ENCODE results near the gene UTP4. TPM values are rescaled to one million over a fixed set of nuclear protein-coding genes. Genes with fewer than 3 reads are reported as not detected.

UTP4 gene
- total RNA-seq = 21.5 TPM

GRCh38 chr16:69132424-69133252 is at the start of gene UTP4, which contains the start of gene CHTF8:
Gene UTP4 (plus strand): TSS chr16:69132649. CDS start chr16:69133460, 811 bp downstream.
Gene CHTF8 (minus strand): TSS chr16:69132588. CDS start chr16:69121458, 11,130 bp downstream.
- DNase-seq (ENCODE audit: low read depth in 2 of 3, low spot score in 2 of 3) = peak; percentile 74 to 90 (median 90)

- no peak for DNase-seq (ENCODE audit: low read depth in 2 of 3, low spot score in 2 of 3)
These were observed 49.0 kb upstream of the UTP4 start for GRCh38 chr16:69083306-69083941.

- no peak for DNase-seq (ENCODE audit: low read depth in 2 of 3, low spot score in 2 of 3)
These were observed 48.2 kb upstream of the UTP4 start for GRCh38 chr16:69084289-69084688.

GRCh38 chr16:69085032-69085695 is 47.3 kb upstream of the UTP4 start:
- DNase-seq (ENCODE audit: low read depth in 2 of 3, low spot score in 2 of 3) = no peak

- DNase-seq (ENCODE audit: low read depth in 2 of 3, low spot score in 2 of 3) = peak in 1 of 3 donors; percentile 22
These were observed 45.3 kb upstream of the UTP4 start for GRCh38 chr16:69087161-69087581.

- no peak for DNase-seq (ENCODE audit: low read depth in 2 of 3, low spot score in 2 of 3)
These were observed 43.8 kb upstream of the UTP4 start for GRCh38 chr16:69088684-69089083.

- DNase-seq (ENCODE audit: low read depth in 2 of 3, low spot score in 2 of 3) = peak in 2 of 3 donors; percentile 35 to 51
These were observed 43.1 kb upstream of the UTP4 start for GRCh38 chr16:69089091-69089910.

GRCh38 chr16:69093974-69094373 is 38.5 kb upstream of the UTP4 start:
- no peak for DNase-seq (ENCODE audit: low read depth in 2 of 3, low spot score in 2 of 3)

GRCh38 chr16:69094501-69094900 is 37.9 kb upstream of the UTP4 start:
- no peak for DNase-seq (ENCODE audit: low read depth in 2 of 3, low spot score in 2 of 3)

GRCh38 chr16:69095193-69095592 is 37.3 kb upstream of the UTP4 start:
- DNase-seq (ENCODE audit: low read depth in 2 of 3, low spot score in 2 of 3) = no peak

GRCh38 chr16:69100071-69100691 is 32.3 kb upstream of the UTP4 start:
- no peak for DNase-seq (ENCODE audit: low read depth in 2 of 3, low spot score in 2 of 3)

- DNase-seq (ENCODE audit: low read depth in 2 of 3, low spot score in 2 of 3) = peak in 1 of 3 donors; percentile 54
These were observed 26.7 kb upstream of the UTP4 start, which contains the start of gene HAS3 for GRCh38 chr16:69105501-69106361. Gene HAS3 (plus strand): TSS chr16:69105653. CDS start chr16:69109396, 3,743 bp downstream.

GRCh38 chr16:69106491-69107315 is 25.7 kb upstream of the UTP4 start:
- peak in 1 of 3 donors; percentile 13 for DNase-seq (ENCODE audit: low read depth in 2 of 3, low spot score in 2 of 3)

GRCh38 chr16:69107316-69107962 is 25.0 kb upstream of the UTP4 start:
- DNase-seq (ENCODE audit: low read depth in 2 of 3, low spot score in 2 of 3) = peak in 1 of 3 donors; percentile 15

- no peak for DNase-seq (ENCODE audit: low read depth in 2 of 3, low spot score in 2 of 3)
These were observed 24.2 kb upstream of the UTP4 start for GRCh38 chr16:69108064-69108904.

- no peak for DNase-seq (ENCODE audit: low read depth in 2 of 3, low spot score in 2 of 3)
These were observed 23.6 kb upstream of the UTP4 start for GRCh38 chr16:69108905-69109252.

Data from hematopoietic multipotent progenitor cell (in vitro differentiated cells).